Fibroblast of lung (primary cell): Measurements from ENCODE around the gene FAM234B. TPM values are rescaled to one million over a fixed set of nuclear protein-coding genes. Genes with fewer than 3 reads are reported as not detected.

ENCODE experiments used
- DNase-seq, 2 donors: peaks; one replicate each; pipeline versions ENCODE4 v3.0.0 to v3.0.0-alpha.2; 2010; ENCODE audit warnings: low read depth in 2 of 2
- H2AFZ ChIP-seq: 2 replicates; pipeline ENCODE4 v1.5.1; 2012; ENCODE audit warnings: low read length, control low read depth, inconsistent platforms
- H3K27ac ChIP-seq: 2 replicates; pipeline ENCODE4 v1.5.1; 2011; ENCODE audit warnings: low read length, control low read depth; ENCODE audit not compliant: insufficient read depth
- H3K27me3 ChIP-seq: 2 replicates; pipeline ENCODE4 v1.5.1; 2011; ENCODE audit warnings: mild to moderate bottlenecking, low read length; ENCODE audit not compliant: control insufficient read depth, insufficient read depth
- H3K36me3 ChIP-seq: 2 replicates; pipeline ENCODE4 v1.5.1; 2011; ENCODE audit warnings: low read length; ENCODE audit not compliant: control insufficient read depth, insufficient read depth
- H3K4me1 ChIP-seq: 2 replicates; pipeline ENCODE4 v1.5.1; 2011; ENCODE audit warnings: low read length; ENCODE audit not compliant: control insufficient read depth, insufficient read depth; ENCODE audit errors: extremely low read depth
- H3K4me2 ChIP-seq: 2 replicates; pipeline ENCODE4 v1.5.1; 2011; ENCODE audit warnings: low read length, control low read depth; ENCODE audit not compliant: insufficient read depth; ENCODE audit errors: extremely low read depth
- H3K4me3 ChIP-seq, 4 experiments: fragments of 200-600 bp in 1 of 4; sonication (generic) in 1 of 4; replicated peaks in 1 of 4; 2 replicates each; pipeline ENCODE4 v1.5.1; 2011 to 2016; ENCODE audit warnings: low read length in 4 of 4, low read depth in 3 of 4, mild to moderate bottlenecking in 3 of 4, control low read depth in 2 of 4, inconsistent platforms in 1 of 4, mixed read lengths in 1 of 4; ENCODE audit not compliant: insufficient read depth in 1 of 4; ENCODE audit errors: control extremely low read depth in 1 of 4
- H3K79me2 ChIP-seq: 2 replicates; pipeline ENCODE4 v1.5.1; 2012; ENCODE audit warnings: mild to moderate bottlenecking, low read length, inconsistent platforms; ENCODE audit not compliant: control insufficient read depth, insufficient read depth
- H3K9ac ChIP-seq: 2 replicates; pipeline ENCODE4 v1.5.1; 2011; ENCODE audit warnings: mild to moderate bottlenecking, low read length, control low read depth; ENCODE audit not compliant: insufficient read depth
- H3K9me3 ChIP-seq: 2 replicates; pipeline ENCODE4 v1.5.1; 2012; ENCODE audit warnings: low read depth, low read length; ENCODE audit not compliant: control insufficient read depth, insufficient read depth
- H4K20me1 ChIP-seq: 2 replicates; pipeline ENCODE4 v1.5.1; 2011; ENCODE audit warnings: low read length; ENCODE audit not compliant: control insufficient read depth, insufficient read depth; ENCODE audit errors: extremely low read depth
- CTCF ChIP-seq, 2 donors: IDR thresholded peaks in 1 of 2; conservative IDR thresholded peaks in 1 of 2; 1 replicate in 1 of 2; 2 replicates in 1 of 2; pipeline ENCODE4 v1.5.1; 2011 to 2012; ENCODE audit warnings: low read length in 2 of 2, control low read depth in 1 of 2, inconsistent platforms in 1 of 2, low read depth in 1 of 2, mild to moderate bottlenecking in 1 of 2
- EZH2 ChIP-seq: IDR thresholded peaks from 2 replicates; pipeline ENCODE4 v1.5.1; 2012; ENCODE audit warnings: low read length, control low read depth, mild to moderate bottlenecking; ENCODE audit errors: missing control alignments
- polyA plus RNA-seq, 2 donors: library from polyadenylated mRNA; depleted of rRNA in 1 of 2; stranded (reverse) in 1 of 2; unstranded in 1 of 2; fragments of >200 nt; gene quantifications; 2 replicates each; pipeline ENCODE4 v1.2.1, GENCODE V29; 2011 to 2012; ENCODE audit warnings: missing spikeins in 1 of 2
- total RNA-seq: library from RNA; depleted of rRNA; stranded (reverse); fragments of >200 nt; gene quantifications from 2 replicates; pipeline ENCODE4 v1.2.1, GENCODE V29; 2014

FAM234B gene
- total and polyA plus RNA-seq, 2 donors (not counting 1 experiment from before 2014, with no cell fraction given) = 7.3 to 10.4 TPM

- Histone ChIP-seq H3K36me3 (no peaks in the 10 kb centered on the region), H3K27ac (peak overlapping the region; percentile 81), H2AFZ (peak overlapping the region; percentile 65), H3K27me3 (no peaks in the 10 kb centered on the region), H3K4me2 (peak overlapping the region; percentile 91), H3K4me1 (peaks cover 17% of the 10 kb centered on the region), H4K20me1 (no peaks in the 10 kb centered on the region), H3K9ac (peak overlapping the region; percentile 74), H3K9me3 (no peaks in the 10 kb centered on the region), H3K4me3 (peak overlapping the region; percentile 58 to 72 (median 62)), H3K79me2 (peaks cover 40% of the 10 kb centered on the region)
- TF ChIP-seq CTCF (conservative IDR thresholded peaks at IDR 0.05 in 1 of 2, IDR thresholded peaks at IDR 0.05 in 1 of 2; ENCODE audit: low read depth in 1 of 2, low read length in 2 of 2) (peak; percentile 10 to 13), EZH2 (no peak)
- peak; percentile 48 to 53 for DNase-seq
Measured at GRCh38 chr12:13000925-13001774, 43.0 kb upstream of the FAM234B start.

- peak overlapping the region; percentile 65 for H2AFZ ChIP-seq
- no peaks in the 10 kb centered on the region for H4K20me1 ChIP-seq
- no peak for TF ChIP-seq EZH2
- TF ChIP-seq CTCF (conservative IDR thresholded peaks at IDR 0.05 in 1 of 2, IDR thresholded peaks at IDR 0.05 in 1 of 2; ENCODE audit: low read depth in 1 of 2, low read length in 2 of 2) = no peak
- H3K4me3 ChIP-seq = peak overlapping the region; percentile 43 to 72 (median 62)
- peak overlapping the region; percentile 71 for H3K4me2 ChIP-seq
- H3K9me3 ChIP-seq = no peaks in the 10 kb centered on the region
- H3K27ac ChIP-seq = peak overlapping the region; percentile 81
- peaks cover 36% of the 10 kb centered on the region for H3K79me2 ChIP-seq
- H3K27me3 ChIP-seq = no peaks in the 10 kb centered on the region
- no peak for DNase-seq
- no peaks in the 10 kb centered on the region for H3K36me3 ChIP-seq
- H3K4me1 ChIP-seq = peaks cover 15% of the 10 kb centered on the region
- H3K9ac ChIP-seq = peak overlapping the region; percentile 74
Measured at GRCh38 chr12:13001775-13002040, 42.5 kb upstream of the FAM234B start.

GRCh38 chr12:13002301-13003097, 41.7 kb upstream of the FAM234B start:
- Histone ChIP-seq H4K20me1 (no peaks in the 10 kb centered on the region), H3K9ac (no peak overlapping the region), H3K27ac (no peak overlapping the region), H3K4me3 (peak overlapping the region in 1 of 4 experiments; percentile 72), H3K4me1 (peaks cover 11% of the 10 kb centered on the region), H3K9me3 (no peaks in the 10 kb centered on the region), H3K79me2 (peaks cover 31% of the 10 kb centered on the region), H3K27me3 (no peaks in the 10 kb centered on the region), H3K4me2 (no peak overlapping the region), H3K36me3 (no peaks in the 10 kb centered on the region), H2AFZ (no peak overlapping the region)
- TF ChIP-seq EZH2 = no peak
- TF ChIP-seq CTCF (conservative IDR thresholded peaks at IDR 0.05 in 1 of 2, IDR thresholded peaks at IDR 0.05 in 1 of 2; ENCODE audit: low read depth in 1 of 2, low read length in 2 of 2) = no peak
- no peak for DNase-seq
